ENCODE data around the gene TAS1R2. TPM values are rescaled to one million over a fixed set of nuclear protein-coding genes. Genes with fewer than 3 reads are reported as not detected.

The TAS1R2 gene
- total RNA-seq, 4 donors from 2014 or later, result not detected

- 71 to 76% methylated on average over 6 to 7 of the region's 7 CpGs for WGBS, 2 donors (ENCODE audit: low coverage in 1 of 2)
- H3K27ac ChIP-seq, result no peak overlapping the region
- H3K4me1 ChIP-seq, result no peaks in the 10 kb centered on the region
- H3K36me3 ChIP-seq, result no peaks in the 10 kb centered on the region
- no peak for TF ChIP-seq POLR2AphosphoS5 (IDR thresholded peaks at IDR 0.05)
- TF ChIP-seq, protein P1, sequence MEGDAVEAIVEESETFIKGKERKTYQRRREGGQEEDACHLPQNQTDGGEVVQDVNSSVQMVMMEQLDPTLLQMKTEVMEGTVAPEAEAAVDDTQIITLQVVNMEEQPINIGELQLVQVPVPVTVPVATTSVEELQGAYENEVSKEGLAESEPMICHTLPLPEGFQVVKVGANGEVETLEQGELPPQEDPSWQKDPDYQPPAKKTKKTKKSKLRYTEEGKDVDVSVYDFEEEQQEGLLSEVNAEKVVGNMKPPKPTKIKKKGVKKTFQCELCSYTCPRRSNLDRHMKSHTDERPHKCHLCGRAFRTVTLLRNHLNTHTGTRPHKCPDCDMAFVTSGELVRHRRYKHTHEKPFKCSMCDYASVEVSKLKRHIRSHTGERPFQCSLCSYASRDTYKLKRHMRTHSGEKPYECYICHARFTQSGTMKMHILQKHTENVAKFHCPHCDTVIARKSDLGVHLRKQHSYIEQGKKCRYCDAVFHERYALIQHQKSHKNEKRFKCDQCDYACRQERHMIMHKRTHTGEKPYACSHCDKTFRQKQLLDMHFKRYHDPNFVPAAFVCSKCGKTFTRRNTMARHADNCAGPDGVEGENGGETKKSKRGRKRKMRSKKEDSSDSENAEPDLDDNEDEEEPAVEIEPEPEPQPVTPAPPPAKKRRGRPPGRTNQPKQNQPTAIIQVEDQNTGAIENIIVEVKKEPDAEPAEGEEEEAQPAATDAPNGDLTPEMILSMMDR (IDR thresholded peaks at IDR 0.05), result no peak
- no peak for TF ChIP-seq POLR2A (IDR thresholded peaks at IDR 0.05)
- no peak for TF ChIP-seq EP300 (IDR thresholded peaks at IDR 0.05)
- H3K9me3 ChIP-seq, result no peaks in the 10 kb centered on the region
- peaks cover 59% of the 10 kb centered on the region for H3K27me3 ChIP-seq
- H3K4me3 ChIP-seq, result no peak overlapping the region
- ATAC-seq, result no peak
These were observed 47.6 kb downstream of the TAS1R2 start for GRCh38 chr1:18811733-18812452.

DNA sequence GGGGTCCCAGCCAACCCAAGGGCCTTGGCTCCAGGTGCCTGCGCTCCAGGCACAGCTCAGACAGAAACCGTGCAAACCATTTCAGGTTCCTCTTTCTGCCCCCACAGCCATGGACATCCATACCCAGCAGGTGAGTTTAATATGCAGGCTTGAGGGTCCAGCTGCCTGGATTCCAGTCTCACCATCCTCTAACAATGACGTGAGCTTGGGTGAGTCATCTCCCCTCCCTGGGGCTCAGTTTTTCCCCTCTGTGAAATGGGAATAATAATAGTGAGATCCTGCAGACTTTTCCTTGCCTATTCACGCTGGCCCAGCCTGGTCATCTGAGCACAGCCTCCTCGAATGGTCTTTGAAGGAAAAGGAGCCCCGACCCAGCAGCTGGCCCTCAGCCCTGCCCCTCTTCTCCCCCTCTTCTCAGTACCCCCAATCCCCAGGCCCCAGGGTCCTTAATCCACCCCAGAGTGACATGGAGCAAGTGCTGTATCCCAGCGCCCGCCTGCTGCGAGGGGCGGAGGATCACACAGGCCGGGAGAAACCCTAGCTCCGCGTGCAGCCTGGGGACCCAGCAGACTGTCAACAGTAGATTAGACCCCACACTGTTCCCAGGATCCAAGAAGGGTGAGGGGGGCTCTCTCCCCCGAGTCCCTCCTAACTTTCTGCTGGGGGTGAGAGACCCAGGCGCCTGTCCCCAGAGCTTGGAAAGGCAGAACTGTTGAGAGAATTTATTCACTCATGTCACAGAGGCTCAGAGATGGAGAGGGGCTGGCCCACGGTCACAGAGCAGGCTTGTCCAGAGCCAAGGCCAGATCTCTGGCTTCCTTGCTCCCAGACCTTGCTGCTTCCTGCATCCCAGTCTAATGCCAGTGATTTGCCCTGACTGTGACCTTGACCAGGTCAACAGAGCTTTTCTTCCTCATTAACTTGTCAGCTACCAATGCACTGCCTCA lies 49.2 kb downstream of the TAS1R2 start:
- TF ChIP-seq POLR2AphosphoS5 (IDR thresholded peaks at IDR 0.05) (no peak), EP300 (IDR thresholded peaks at IDR 0.05) (no peak), POLR2A (IDR thresholded peaks at IDR 0.05) (no peak)
- TF ChIP-seq, protein P1 (IDR thresholded peaks at IDR 0.05), result no peak
- H3K27me3 ChIP-seq, result peaks cover 50% of the 10 kb centered on the region
- H3K9me3 ChIP-seq, result no peaks in the 10 kb centered on the region
- no peak overlapping the region for H3K4me3 ChIP-seq
- H3K4me1 ChIP-seq, result peaks cover 0 to 6% (median 0%) of the 10 kb centered on the region in 3 donors
- no peak for ATAC-seq
- 66% methylated on average over 4 of the region's 16 CpGs; no CpG with 5 or more reads in 1 of the 2 donors for WGBS, 2 donors (ENCODE audit: low coverage in 1 of 2)
- H3K36me3 ChIP-seq, result no peaks in the 10 kb centered on the region
- H3K27ac ChIP-seq, result no peak overlapping the region

DNA sequence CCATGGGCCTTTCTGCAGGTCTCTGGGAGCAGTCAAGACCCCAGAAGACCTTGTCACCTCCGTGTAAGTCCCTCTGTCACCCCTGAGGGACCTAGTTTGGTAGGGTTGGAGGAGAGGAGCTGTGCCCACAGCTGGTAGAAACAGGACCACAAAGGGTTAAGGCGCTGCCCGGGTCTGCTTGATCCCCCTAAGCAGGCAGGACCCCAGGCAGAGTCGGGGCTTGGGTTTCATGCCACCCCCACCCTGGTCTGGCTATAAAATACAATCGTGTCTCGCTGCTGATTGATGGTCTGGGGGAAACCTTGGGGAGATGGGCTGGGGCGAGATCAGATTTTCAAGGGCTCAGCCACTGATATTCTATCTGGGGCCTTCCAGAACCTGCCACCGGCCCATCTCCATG lies 50.9 kb downstream of the TAS1R2 start:
- H3K4me3 ChIP-seq, result no peak overlapping the region
- H3K27ac ChIP-seq, result no peak overlapping the region
- no peak for TF ChIP-seq EP300 (IDR thresholded peaks at IDR 0.05)
- TF ChIP-seq, protein P1 (IDR thresholded peaks at IDR 0.05), result no peak
- no peak for TF ChIP-seq POLR2A (IDR thresholded peaks at IDR 0.05)
- no peak for TF ChIP-seq POLR2AphosphoS5 (IDR thresholded peaks at IDR 0.05)
- H3K4me1 ChIP-seq, result peaks cover 0 to 11% (median 0%) of the 10 kb centered on the region in 3 donors
- WGBS, 2 donors (ENCODE audit: low coverage in 1 of 2), result 0 to 60% methylated on average over 1 of the region's 8 CpGs
- no peaks in the 10 kb centered on the region for H3K9me3 ChIP-seq
- no peak for ATAC-seq
- H3K36me3 ChIP-seq, result no peaks in the 10 kb centered on the region
- peaks cover 45% of the 10 kb centered on the region for H3K27me3 ChIP-seq

- Histone ChIP-seq H3K9me3 (no peaks in the 10 kb centered on the region), H3K27me3 (peaks cover 46% of the 10 kb centered on the region), H3K27ac (no peak overlapping the region), H3K36me3 (no peaks in the 10 kb centered on the region), H3K4me1 (peaks cover 0 to 14% (median 0%) of the 10 kb centered on the region in 3 donors), H3K4me3 (no peak overlapping the region)
- no peak for ATAC-seq
- no peak for TF ChIP-seq EP300 (IDR thresholded peaks at IDR 0.05)
- no peak for TF ChIP-seq POLR2A (IDR thresholded peaks at IDR 0.05)
- no peak for TF ChIP-seq POLR2AphosphoS5 (IDR thresholded peaks at IDR 0.05)
- TF ChIP-seq, protein P1 (IDR thresholded peaks at IDR 0.05), result no peak
- WGBS, 2 donors (ENCODE audit: low coverage in 1 of 2), result no CpG with 5 or more reads among the region's 10 CpGs
These were observed 52.0 kb downstream of the TAS1R2 start for GRCh38 chr1:18807334-18808063.

All from gastroesophageal sphincter (tissue), 4 donors.